OCI-M2 (cell line): ENCODE measurements around the gene SAMD14.

Experiments
- DNase-seq: peaks from one replicate; lab custom pipeline; 2025; ENCODE audit not compliant: unreplicated experiment; lab: John Stamatoyannopoulos, UW

Gene SAMD14

GRCh38 chr17:50133769-50134099, 3.8 kb upstream of the SAMD14 start:
- no peak for DNase-seq

GRCh38 chr17:50133028-50133768, 3.2 kb upstream of the SAMD14 start:
- no peak for DNase-seq

- DNase-seq, result no peak
These were observed 2.3 kb upstream of the SAMD14 start for GRCh38 chr17:50132104-50132794.

GRCh38 chr17:50130559-50131305, 772 bp upstream of the SAMD14 start:
- no peak for DNase-seq

- DNase-seq, result no peak
These were observed 620 bp downstream of the SAMD14 start for GRCh38 chr17:50129353-50129727.

- no peak for DNase-seq
These were observed 1.3 kb downstream of the SAMD14 start for GRCh38 chr17:50128441-50129352.

GRCh38 chr17:50127697-50128361, 2.1 kb downstream of the SAMD14 start:
- DNase-seq, result no peak

- DNase-seq, result no peak
These were observed 4.5 kb downstream of the SAMD14 start for GRCh38 chr17:50125420-50125997.

GRCh38 chr17:50123649-50124349, 6.2 kb downstream of the SAMD14 start:
- DNase-seq, result no peak

GRCh38 chr17:50122945-50123344, 7.0 kb downstream of the SAMD14 start:
- no peak for DNase-seq

- DNase-seq, result no peak
These were observed 9.3 kb downstream of the SAMD14 start for GRCh38 chr17:50120475-50121253.

GRCh38 chr17:50118828-50119218, 11.1 kb downstream of the SAMD14 start:
- no peak for DNase-seq

GRCh38 chr17:50118076-50118827, 11.7 kb downstream of the SAMD14 start:
- DNase-seq, result no peak

- no peak for DNase-seq
These were observed 12.5 kb downstream of the SAMD14 start for GRCh38 chr17:50117202-50118051.

- no peak for DNase-seq
These were observed 14.2 kb downstream of the SAMD14 start for GRCh38 chr17:50115756-50116155.

- no peak for DNase-seq
These were observed 15.1 kb downstream of the SAMD14 start for GRCh38 chr17:50114849-50115357.

GRCh38 chr17:50114401-50114800, 15.6 kb downstream of the SAMD14 start:
- DNase-seq, result no peak
